NOMO-1 treated with dmso at 0.1 percent for 144 hours (cell line): Measurements from ENCODE around the gene SIGLEC1.

Experiments used
- DNase-seq: peaks from one replicate; lab custom pipeline; 2025; ENCODE audit not compliant: unreplicated experiment; lab: John Stamatoyannopoulos, UW

The SIGLEC1 gene

GRCh38 chr20:3701061-3701998 is 11.1 kb downstream of the SIGLEC1 start:
- no peak for DNase-seq

DNA sequence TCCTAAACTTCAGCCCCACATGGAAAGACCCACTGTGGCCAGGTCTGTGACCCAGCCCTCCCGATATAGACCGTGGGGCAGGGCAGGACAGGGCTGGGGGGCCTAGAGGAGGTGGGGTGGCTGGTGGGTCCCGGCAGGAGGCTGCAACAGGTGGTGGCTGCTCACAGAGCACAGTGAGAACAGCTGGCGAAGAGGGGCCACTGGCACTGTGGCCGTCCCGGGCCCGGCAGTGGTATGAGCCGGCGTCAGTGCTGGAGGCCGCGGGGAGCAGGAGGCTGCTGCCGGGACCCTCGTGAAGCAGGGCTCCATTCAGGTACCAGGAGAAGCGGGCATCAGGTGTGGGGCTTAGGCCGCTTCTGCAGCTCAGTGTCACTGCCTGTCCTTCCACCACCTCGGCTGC is 13.4 kb downstream of the SIGLEC1 start:
- no peak for DNase-seq

GRCh38 chr20:3698591-3699001 is 13.8 kb downstream of the SIGLEC1 start:
- DNase-seq, result no peak

- DNase-seq, result no peak
Measured at GRCh38 chr20:3697588-3698305, 14.7 kb downstream of the SIGLEC1 start.

DNA sequence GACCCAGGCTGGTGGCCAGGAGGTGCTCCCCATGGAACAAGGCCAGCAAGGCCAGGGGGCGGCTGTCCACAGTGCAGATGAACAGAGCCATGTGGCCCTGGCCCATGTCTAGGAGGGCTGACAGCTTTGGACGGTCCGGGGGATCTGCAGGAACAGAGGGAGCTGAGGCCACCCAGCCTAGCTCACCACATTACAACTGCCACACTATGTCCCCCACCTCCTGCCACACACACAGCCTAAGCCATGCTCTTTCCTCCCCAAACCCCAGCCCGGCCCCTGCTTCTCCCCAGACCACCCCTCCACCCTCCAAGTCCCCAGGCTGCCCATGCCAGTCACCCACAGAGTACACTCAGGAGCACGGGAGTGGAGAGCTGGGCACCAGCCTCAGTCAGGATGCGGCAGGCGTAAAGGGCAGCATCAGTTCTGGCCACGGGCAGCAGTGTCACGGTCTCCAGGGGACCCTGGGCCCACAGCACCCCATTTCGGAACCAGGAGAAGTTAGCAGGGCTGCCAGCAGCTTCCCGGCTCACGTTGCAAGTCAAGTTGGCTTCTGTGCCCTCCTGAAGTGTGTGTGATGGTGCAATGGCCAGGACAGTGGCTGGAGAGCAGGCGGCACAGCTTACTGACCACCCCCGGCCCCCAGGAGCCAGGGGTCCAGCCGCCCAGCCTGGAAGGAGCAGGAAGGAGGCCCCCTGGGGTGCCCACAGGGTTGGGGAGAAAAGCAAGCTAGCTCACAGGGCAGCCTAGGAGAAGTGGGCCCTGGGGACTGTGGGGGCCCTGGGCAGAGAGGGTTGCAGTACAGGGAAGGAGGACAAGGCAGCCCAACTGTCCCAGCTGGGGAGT is 15.4 kb downstream of the SIGLEC1 start:
- no peak for DNase-seq

DNA sequence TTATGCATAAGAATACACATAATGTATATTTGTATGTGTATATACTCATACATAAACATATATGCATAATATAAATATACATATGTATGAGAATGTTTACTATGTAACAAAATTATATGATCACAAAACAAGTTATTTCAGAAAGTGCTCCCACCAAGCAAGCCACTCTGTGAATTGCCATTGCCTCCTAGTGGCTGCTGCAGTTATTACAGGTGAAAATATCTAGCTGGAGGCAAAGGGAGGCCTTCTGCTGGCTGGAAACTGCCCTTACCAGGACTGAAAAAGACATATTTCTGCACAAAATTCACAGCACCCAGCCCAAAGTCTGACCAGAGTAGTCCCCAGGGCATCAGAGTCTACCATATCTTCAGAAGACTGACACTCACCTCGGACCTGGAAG is 16.2 kb downstream of the SIGLEC1 start:
- DNase-seq, result no peak

DNA sequence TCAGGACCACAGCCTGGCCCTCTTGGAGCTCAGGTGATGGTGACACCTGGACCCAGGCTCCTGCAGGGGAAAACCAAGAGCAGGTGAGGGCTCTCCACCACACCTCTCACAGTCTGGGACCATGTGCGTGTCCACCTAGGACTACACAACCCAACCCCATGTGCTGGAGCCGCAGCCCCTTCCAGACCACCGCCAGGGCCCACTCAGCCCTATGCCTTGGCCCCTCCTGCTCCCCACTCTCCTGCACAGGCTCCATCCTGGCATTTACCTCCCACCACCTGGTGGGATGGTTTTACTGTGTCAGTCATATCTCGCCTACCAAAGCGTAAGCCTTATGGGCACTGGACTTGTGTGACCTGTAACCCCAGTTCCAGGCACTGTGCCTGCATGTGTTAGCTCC is 17.5 kb downstream of the SIGLEC1 start:
- no peak for DNase-seq

DNA sequence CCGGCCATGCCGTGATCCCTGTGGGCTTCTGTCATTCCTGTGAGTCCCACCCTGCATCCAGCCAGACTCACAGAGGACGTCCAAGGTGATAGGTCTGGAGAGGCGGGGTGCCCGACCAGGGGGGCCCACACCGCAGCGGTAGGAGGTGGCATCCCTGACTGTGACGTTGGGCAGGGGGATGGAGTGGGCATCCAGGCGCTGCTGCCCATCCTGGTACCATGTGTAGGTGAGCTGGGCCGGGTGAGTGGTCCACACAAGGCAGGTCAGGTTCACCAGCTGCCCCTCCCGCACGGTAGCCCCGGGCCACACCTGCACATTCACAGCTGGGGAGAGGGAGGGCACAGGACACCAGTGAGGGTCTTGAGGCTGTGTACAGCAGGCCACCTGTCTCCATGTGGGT is 19.0 kb downstream of the SIGLEC1 start:
- DNase-seq, result no peak

- DNase-seq, result no peak
Measured at GRCh38 chr20:3692706-3693294, 19.6 kb downstream of the SIGLEC1 start.

GRCh38 chr20:3691897-3692296 is 20.5 kb downstream of the SIGLEC1 start:
- DNase-seq, result no peak

DNA sequence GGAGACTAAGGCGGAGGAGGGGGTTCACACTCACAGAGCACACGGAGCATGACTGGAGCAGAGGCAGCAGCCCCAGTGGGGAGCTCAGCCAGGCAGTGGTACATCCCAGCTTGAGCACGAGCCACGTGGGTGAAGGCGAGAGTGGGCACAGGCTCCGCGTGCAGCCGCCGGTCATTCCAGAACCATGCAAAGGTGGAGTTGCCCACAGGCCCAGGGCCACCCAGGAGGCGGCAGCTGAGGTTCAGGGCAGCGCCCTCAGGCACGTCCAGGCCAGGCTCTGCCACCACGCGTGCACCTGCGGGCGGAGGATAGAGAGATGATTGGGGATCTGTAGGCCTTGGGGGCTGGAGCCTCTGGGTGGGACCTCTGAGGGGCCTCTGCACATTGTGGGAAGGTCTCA is 21.1 kb downstream of the SIGLEC1 start:
- DNase-seq, result no peak

DNA sequence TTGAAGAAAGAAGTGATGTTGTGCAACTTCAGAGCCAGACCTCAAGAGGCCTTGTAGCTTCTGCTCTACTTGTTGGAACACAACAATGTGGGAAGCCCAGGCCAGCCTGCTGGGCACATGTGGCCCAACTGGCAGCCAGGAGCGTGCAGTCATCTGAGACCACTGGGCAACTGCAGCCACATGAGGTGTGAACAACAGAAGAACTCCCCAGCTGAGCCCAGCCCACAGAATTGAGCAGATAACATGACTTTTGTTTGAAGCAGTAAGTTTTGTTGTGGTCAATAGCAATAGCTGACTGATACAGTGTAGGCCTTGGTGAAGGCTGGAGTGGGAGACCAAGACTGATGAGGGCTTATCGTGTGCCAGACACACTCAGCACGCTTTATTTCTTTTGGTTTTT is 22.0 kb downstream of the SIGLEC1 start:
- DNase-seq, result no peak

DNA sequence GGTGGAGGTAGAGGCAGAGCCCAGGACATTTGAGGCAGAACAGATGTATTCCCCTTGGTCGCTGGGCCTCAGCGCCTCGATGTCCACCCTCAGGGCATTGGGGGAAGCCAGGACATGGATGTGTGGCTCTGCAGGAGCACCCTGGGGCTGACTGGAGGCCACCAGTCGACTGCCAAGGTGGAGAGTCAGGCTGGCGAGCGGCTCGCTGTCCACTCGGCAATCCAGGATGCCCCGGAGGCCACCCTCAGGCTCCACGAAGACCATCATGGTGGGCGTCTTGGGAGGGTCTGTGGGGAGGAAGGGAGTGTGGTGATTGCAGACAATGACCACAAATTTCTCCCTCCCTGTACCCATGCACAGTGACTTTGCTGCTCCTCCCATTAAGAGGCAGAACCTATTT is 22.4 kb downstream of the SIGLEC1 start:
- DNase-seq, result no peak

DNA sequence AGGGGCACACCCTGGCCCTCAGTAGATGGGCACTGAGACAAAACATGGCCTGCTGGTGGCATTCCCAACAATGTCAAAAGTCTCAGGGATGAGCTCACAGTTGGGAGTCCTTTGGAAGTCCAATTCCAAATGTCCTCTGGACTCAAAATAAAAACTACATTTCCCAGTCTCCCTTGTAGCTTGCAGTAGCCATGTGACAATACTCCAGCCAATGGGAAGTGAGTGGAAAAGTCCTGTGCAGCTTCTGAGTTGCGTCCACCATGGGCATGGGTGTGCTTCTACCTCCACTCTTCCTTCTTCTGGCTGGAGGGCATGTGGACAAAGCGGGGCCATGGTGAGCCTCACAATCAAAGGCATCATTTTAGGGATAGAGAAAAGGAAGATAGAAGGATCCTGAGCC is 24.7 kb downstream of the SIGLEC1 start:
- no peak for DNase-seq

DNA sequence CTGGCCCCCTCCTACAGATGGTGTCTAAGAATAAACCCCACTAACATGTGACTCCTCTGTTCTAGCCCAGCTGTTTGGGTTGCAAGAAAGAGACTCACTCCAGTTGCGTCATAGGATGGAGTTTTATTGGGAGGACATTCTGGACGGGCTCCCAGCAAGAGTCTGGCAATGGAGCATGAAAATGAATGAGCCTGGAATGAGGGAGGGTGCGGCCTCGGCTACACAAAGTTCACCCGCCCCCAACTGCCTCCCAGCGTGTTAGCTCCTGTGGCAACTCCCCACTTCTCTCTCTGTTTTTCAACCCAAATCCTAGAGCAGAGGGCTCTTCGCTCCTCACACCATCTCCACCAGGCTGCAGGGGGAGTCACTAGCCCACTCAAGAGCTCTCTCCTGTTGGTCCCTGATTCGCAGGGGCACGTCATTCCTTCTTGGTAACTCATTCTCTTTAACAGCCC is 25.5 kb downstream of the SIGLEC1 start:
- DNase-seq, result no peak

DNA sequence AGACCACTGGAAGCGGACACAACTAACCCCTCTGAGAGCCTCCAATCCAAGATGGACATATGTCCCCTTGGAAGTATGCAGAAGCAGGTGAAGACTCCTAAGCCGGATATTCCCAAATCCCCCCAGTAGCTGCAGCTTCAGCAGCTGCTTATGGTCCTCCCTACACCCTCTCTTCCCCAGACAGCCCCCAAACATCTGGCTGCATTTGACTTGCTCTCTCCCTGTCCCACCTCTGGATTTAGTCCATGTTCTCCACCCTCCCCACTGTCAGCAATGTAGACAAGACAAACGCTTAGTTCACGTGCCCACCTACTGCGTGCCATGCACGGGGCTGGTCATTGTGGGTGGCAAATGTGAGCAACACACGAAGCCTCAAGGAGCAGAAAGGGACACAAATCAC is 26.0 kb downstream of the SIGLEC1 start:
- DNase-seq, result no peak

DNA sequence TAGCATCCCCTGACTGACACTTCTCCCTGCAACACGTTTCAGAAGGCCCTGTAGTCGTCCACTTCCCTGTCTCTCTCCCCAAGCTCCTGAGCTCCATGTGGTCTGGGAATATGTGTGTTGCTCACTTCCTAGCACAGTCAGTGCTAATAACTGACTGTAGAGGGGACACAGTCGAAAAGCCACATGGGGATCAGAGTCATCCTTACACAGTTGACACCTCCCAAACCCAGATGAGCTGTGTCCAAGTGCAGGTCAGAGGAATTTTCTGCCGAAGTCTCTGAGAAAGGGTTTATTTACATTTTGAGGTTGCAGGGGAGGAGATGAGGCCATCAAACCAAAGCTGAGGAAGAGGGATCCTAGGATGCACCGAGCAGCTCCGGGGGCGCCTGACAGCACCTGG is 27.1 kb downstream of the SIGLEC1 start:
- no peak for DNase-seq

DNA sequence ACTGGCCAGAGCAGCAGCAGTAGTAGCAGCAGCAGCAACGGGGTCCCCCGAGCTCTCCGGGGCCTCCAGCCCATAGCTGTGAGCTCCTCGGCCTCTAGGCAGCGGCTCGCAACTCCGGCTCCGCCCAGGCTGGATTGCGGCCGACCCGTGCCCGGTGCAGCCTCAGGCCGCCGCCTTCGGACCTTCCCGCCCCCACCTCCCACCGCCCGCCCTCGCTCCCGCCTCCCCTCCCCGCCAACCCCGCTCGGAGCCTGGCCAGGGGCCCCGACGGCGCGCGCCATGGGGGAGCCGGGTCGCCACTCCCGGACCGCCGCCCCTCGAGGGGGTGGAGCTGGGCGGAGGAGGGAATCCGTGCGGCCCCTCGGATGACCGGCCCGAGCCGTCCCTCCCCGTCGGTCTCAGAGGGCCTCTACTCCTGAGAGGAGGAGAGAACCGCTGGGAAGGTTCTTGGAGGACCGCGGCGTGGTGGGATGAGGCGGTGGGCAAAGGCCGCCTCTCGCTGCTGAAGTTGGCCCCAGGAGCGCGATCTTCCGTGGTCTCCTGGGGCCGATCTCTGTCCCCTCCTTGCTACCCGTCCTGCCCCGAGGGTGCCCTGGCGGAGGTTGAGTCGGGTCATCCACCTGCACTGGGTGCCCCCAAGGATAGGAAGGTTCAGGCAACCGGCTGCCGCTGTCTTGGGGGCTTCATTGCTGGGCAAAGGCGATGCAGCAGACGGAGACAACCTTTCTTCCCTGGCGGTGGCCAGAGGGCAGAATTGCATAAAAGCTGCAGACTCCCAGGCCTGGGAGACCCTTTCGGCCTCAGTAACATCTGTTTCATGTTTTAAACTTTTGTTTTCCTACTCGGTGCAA is 30.2 kb downstream of the SIGLEC1 start, which contains the start of gene ADAM33:
ADAM33 (minus strand) TSS at position 80 of the 851 bp plus-strand sequence; CDS start at position 74, 6 bp downstream.
- no peak for DNase-seq

DNA sequence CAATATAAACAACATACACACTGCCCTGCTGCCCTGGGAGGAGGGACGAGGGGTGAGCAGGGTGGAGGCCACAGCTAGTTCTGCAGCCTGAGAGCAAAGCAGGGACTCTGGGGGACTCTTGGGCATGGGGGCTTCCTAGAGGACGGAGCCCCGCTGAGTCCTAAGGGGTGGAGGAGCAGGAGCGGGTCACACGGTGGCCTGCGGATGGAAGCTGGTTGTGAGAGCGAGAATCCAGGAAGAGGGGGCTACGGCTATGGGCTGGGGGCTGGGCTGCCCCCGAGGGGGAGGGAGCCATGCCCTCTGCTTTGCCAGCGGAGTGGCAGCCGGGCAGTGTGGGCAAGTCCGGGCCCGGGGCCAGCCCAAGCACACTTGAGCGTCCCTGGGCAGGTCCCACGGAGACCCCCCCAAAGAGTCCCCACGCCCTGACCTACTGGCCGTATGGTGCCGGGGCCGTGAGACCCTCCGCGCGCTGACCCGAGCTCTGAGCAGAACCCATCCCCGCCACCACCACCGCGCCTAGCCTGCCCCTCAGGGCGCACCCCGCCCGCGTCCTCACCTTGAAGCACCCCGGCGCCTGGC is 31.0 kb downstream of the SIGLEC1 start:
- DNase-seq, result no peak
